Sigmoid colon (tissue), 4 donors: ENCODE measurements around the gene CNBP.
A peak's percentile ranks its signal among the peaks of the same experiment; 100 is the strongest.

Experiments
- POLR2AphosphoS5 ChIP-seq, 4 donors: sonication (generic); formaldehyde crosslinking; IDR thresholded peaks; one replicate each; pipeline ENCODE4 v1.6.1; 2017; ENCODE audit warnings: antibody characterized with exemption in 4 of 4
- TF ChIP-seq, protein P1 (sequence below), 4 experiments: fragments of 450-650 bp in 3 of 4; fragments of 200-600 bp in 1 of 4; IDR thresholded peaks; one replicate each; pipeline ENCODE4 v1.5.1; 2016 to 2019; ENCODE audit warnings: antibody characterized with exemption in 4 of 4, mild to moderate bottlenecking in 3 of 4, moderate library complexity in 2 of 4

DNA sequence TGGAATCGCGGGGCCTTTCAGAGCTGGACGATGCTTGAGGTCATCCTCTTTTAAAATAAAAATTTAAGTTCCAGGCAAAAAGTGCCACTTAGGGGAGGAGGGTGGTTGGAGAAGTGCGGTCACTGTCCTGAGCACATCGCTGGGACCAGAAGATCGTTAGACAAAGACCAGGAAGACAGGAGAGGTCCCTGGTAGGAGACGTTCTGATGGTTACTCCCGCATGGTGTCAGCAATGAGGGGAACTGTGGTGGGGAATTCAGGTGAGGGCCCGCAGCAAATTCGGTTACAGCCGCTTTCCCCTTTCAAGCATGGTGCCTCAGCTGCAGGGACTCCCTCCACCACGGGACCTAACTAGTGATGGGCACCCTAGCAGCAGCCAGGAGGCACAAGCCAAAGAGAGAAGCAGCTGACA, 21.8 kb downstream of the CNBP start:
- TF ChIP-seq, protein P1, sequence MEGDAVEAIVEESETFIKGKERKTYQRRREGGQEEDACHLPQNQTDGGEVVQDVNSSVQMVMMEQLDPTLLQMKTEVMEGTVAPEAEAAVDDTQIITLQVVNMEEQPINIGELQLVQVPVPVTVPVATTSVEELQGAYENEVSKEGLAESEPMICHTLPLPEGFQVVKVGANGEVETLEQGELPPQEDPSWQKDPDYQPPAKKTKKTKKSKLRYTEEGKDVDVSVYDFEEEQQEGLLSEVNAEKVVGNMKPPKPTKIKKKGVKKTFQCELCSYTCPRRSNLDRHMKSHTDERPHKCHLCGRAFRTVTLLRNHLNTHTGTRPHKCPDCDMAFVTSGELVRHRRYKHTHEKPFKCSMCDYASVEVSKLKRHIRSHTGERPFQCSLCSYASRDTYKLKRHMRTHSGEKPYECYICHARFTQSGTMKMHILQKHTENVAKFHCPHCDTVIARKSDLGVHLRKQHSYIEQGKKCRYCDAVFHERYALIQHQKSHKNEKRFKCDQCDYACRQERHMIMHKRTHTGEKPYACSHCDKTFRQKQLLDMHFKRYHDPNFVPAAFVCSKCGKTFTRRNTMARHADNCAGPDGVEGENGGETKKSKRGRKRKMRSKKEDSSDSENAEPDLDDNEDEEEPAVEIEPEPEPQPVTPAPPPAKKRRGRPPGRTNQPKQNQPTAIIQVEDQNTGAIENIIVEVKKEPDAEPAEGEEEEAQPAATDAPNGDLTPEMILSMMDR (IDR thresholded peaks at IDR 0.05), result no peak
- peak in 1 of 4 donors; percentile 8 for TF ChIP-seq POLR2AphosphoS5 (IDR thresholded peaks at IDR 0.05)
